Testis (tissue), 2 donors: Measurements from ENCODE around the gene TNFAIP8.

Source experiments
- POLR2A ChIP-seq: fragments of 450-650 bp; IDR thresholded peaks from one replicate; pipeline ENCODE4 v1.6.1; 2017; ENCODE audit warnings: antibody characterized with exemption, mild to moderate bottlenecking, moderate library complexity
- TF ChIP-seq, protein P1 (sequence below), 3 experiments: fragments of 450-650 bp in 2 of 3; fragments of 200-600 bp in 1 of 3; sonication (generic) in 1 of 3; IDR thresholded peaks; one replicate each; pipeline ENCODE4 v1.5.1; 2016 to 2019; ENCODE audit warnings: antibody characterized with exemption in 3 of 3, mild to moderate bottlenecking in 2 of 3, moderate library complexity in 1 of 3

DNA sequence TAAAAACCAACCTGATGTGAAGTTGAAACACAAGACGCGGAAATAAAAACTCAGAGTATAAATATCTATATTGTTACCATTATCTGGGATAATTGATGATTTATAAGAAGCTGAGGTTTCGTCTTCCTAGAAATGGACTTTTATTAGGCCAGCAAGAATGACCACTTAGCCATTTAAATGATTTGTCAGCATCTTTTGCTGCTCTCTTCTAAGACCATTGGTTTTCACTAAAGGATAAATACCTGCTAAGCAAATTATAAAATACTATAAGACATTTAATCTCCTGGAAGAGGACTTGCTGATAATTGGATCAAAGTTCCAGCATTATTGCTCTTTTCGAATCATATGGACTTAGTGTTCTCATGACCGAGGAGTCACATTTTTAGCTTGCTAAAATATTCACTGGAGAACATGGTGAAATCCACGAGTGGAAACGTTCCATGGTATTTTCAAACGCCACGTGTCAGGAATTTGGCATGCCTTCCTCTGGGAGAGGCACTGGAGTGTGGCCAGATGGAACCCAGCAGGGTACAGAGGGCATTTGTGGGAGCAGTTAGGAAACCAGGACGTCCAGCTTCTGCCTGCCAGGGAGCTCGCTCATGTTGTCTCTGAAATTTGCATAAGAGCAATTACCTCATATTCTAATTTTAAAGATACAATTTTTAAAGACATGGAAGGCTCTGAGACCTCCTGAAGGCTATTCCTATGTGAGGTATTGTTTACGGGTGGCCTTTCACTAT lies 43.1 kb downstream of the TNFAIP8 start:
- TF ChIP-seq, protein P1, sequence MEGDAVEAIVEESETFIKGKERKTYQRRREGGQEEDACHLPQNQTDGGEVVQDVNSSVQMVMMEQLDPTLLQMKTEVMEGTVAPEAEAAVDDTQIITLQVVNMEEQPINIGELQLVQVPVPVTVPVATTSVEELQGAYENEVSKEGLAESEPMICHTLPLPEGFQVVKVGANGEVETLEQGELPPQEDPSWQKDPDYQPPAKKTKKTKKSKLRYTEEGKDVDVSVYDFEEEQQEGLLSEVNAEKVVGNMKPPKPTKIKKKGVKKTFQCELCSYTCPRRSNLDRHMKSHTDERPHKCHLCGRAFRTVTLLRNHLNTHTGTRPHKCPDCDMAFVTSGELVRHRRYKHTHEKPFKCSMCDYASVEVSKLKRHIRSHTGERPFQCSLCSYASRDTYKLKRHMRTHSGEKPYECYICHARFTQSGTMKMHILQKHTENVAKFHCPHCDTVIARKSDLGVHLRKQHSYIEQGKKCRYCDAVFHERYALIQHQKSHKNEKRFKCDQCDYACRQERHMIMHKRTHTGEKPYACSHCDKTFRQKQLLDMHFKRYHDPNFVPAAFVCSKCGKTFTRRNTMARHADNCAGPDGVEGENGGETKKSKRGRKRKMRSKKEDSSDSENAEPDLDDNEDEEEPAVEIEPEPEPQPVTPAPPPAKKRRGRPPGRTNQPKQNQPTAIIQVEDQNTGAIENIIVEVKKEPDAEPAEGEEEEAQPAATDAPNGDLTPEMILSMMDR (IDR thresholded peaks at IDR 0.05), result no peak
- no peak for TF ChIP-seq POLR2A
